Stimulated activated CD8-positive, alpha-beta memory T cell treated with anti-CD3 and anti-CD28 coated beads, Interleukin-2, amount 100 ng/mL, for 1 hour (primary cell): Measurements from ENCODE around the gene MVB12A.

Source experiments
- DNase-seq, 2 donors: peaks; one replicate each; pipeline ENCODE4 v3.0.0-alpha.2; 2020; ENCODE audit warnings: low read depth in 2 of 2

MVB12A gene

DNA sequence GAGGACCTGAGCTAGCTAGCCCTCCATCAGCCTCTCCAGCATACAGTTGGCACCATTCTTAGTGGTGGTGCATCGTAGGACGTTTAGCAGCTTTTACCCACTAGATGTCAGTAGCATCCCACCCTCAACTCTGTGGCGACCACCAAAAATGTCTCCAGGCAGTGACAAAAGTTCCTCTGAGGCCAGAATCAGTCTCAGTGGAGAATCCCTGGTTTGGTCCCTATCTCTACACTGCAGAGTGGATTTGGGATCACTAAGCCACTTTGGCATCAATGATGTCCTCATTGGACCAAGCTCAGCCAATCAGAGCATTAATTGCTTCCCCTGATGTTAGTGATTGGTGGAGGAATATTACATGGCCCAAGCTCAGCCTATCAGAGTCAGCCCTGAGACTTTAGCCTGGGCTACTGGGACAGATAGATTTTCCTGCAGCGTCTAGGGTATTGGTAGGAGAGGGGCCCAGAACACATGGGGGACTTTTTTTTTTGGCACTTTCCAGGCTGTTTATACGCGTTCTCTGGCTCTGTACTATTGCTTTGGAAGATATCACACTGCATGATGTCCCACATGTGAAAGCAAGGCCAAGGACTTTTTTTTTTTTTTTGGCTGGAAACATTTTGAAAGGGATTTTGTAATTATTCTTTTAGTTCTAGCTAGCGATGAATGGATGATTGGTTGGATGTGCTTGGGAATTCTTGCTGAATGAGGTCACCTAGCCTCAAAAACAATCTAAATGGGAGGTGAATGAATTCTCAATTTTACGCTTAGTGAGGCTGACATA, 21.6 kb downstream of the MVB12A start:
- no peak for DNase-seq

DNA sequence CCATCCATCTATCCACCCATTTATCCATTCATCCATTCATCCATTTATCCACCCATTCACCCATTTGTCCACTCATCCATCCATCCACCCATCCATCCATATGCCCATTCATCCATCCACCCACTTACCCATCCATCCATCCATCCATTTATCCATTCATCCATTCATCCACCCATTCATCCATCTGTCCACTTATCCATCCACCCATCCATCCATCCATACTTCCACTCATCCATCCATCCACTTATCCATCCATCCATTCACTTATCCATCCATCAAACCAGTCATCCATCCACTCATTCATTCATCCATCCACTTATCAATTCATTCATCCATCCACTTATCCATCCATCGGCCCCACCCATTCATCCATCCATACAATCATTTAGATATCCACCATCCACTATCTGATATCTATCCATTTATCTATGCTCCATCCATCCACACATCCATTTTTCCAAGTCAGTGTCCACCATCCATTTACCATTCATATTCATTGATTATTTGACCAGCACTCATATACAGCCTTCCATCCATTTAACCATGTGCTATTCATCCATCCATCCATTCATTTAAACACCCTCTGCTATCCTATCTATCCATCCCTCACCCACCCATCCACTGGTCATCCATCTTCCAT, 25.8 kb downstream of the MVB12A start:
- no peak for DNase-seq

DNA sequence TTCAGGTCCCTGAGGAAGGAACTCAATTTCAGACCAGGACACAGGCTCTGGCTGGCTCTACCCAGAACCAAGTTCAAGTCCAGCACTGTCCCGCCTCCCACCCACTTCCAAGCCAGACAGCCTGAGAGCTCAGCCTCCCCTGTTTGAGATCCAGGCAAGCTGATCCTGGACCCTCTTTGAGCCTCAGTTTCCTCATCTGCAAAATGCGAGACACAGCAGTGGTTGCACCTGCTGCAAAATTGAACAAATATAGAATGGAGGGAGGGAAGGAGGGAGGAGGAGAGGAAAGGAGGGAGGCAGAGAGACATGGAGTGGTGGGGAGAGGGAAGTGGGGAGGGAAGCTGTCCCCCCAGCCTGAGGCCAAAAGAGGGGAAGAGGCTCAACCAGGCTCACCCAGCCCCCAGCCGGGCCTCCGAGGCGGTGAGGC, 27.9 kb downstream of the MVB12A start:
- no peak for DNase-seq

GRCh38 chr19:17448131-17448967, 28.5 kb downstream of the MVB12A start, which contains the start of gene TMEM221:
Gene TMEM221 (minus strand): TSS chr19:17448668. CDS start chr19:17448462, 206 bp downstream.
- DNase-seq = peak in 1 of 2 donors; percentile 35

DNA sequence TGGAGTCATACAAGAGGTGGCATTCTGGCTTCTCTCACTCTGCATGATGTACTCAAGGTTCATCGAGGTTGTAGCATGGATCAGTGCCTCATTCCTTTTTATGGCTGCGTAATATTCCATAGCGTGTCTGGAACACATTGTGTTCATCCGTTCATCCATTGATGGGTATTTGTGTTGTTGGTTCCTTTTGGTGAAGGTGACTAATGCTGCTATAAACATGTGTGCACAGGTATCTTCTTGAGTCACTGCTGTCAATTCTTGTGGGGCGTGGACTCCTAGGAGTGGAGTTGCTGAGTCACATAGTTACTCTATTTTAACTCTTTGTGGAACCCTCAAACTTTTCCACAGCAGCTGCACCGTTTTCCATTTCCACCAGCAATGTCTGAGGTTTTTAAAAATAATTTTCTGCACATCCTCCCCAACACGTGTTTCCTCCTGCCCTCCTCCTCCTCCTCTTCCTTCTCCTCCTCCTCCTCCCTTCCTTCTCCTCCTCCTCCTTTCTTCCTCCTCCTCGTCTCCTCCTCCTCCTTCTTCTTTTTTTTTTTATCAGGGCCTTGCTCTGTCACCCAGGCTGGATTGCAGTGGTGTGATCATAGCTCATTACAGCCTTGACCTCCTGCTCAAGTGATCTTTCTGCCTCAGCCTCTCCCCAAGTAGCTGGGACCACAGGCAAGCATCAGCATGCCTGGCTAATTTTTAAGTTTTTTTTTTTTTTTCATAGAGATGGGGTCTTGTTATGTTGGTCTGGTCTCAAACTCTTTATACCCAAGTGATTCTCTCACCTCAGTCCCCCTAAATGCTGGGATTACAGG, 30.6 kb downstream of the MVB12A start:
- no peak for DNase-seq

- no peak for DNase-seq
Measured at GRCh38 chr19:17451820-17452219, 32.0 kb downstream of the MVB12A start.

DNA sequence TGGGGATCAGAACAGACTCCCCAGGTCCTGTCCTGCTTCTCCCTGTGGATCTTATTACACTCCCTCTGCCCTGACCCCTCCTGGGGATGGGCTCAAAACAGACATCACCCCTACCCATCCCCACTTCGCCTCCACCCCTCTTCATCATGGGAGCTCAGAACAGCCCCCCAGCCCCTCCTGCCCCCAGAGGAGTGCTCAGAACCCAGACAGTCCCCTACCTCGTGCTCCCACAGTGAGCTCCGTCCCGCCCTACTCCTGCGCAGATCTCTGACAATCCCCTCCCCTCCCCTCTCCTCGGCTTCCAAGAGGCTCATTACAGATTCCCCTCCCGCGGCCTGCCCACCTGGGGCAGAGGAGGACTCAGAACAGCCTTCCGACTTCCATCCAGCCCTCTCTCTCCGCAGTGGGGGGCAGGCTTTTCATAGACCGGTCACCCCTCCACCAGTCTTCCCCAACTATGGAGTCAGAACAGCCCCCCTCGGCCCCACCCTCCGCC, 34.8 kb downstream of the MVB12A start:
- no peak for DNase-seq

- no peak for DNase-seq
Measured at GRCh38 chr19:17455308-17456123, 35.7 kb downstream of the MVB12A start.

DNA sequence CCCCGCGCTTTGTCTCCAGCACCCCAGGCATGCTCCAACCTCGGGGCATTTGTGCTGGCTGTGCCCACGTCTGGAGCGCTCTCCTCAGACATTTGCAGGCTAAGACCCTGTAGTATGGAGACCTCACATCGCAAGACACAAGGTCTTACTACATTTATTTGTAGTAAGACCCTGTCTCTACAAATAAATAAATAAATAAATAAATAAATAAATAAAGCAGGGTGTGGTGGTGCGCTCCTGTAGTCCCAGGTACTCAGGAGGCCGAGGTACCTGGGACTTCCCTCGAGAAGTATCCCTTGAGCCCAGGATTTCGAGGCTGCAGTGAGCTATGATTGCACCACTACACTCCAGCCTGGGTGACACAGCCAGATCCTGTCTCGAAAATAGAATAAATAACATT, 36.3 kb downstream of the MVB12A start:
- no peak for DNase-seq

GRCh38 chr19:17457616-17458015, 37.8 kb downstream of the MVB12A start:
- no peak for DNase-seq

DNA sequence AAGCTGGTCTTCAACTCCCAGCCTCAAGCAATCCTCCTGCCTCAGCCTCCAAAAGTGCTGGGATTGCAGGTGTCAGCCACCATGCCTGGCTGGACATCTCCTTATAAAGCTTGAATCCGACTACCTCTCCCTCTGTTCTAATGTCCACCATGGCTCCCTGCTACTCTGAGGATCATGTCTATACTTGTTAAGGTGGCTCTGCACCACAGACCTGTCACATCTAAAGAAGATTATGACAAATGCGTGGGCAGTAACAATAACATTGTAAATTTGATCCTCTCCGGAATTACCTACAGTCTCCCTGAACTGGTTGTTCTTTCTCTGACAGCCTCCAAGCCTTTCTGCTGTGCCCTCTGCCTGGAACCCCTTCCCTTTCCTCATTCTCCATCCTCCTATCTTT, 39.1 kb downstream of the MVB12A start:
- DNase-seq = no peak

- no peak for DNase-seq
Measured at GRCh38 chr19:17460372-17461230, 40.8 kb downstream of the MVB12A start, which contains the start of gene NXNL1. Gene NXNL1 (minus strand): TSS chr19:17460926. CDS start chr19:17460869, 57 bp downstream.

- DNase-seq = no peak
Measured at GRCh38 chr19:17466487-17466850, 46.6 kb downstream of the MVB12A start.

DNA sequence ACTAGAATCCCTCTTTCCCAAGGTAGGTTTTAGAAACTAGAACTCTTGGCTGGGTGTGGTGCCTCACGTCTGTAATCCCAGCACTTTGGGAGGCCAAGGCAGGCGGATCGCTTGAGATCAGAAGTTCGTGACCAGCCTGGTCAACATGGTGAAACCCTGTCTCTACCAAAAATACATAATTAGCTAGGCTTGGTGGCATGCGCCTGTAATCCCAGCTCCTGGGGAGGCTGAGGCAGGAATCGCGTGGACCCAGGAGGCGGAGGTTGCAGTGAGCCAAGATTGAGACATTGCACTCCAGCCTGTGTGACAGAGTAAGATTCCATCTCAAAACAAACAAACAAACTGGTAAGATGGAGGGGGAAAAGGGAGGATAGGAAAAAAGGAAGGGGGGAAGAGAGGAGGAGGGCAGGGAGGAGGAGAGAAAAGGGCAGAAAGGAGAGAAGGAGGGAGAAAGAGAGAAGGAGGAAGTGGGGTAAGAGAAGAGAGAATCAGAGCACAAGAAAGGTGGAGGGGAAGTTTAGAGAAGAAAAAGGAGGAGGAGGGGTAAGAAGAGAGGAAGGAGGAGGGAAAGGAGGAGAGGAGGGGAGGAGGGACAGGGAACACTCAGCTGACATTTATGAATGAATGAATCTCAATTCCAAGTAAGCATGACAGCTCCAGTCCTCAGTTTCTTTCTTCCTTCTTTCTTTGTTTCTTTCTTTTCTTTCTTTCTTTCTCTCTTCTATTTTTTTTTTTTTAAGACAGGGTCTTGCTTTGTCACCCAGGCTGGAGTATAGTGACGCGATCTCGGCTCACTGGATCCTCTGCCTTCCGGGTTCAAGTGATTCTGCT, 47.8 kb downstream of the MVB12A start:
- DNase-seq = no peak

GRCh38 chr19:17468302-17469091, 48.6 kb downstream of the MVB12A start:
- no peak for DNase-seq

- DNase-seq = no peak
Measured at GRCh38 chr19:17469092-17469480, 49.2 kb downstream of the MVB12A start.

DNA sequence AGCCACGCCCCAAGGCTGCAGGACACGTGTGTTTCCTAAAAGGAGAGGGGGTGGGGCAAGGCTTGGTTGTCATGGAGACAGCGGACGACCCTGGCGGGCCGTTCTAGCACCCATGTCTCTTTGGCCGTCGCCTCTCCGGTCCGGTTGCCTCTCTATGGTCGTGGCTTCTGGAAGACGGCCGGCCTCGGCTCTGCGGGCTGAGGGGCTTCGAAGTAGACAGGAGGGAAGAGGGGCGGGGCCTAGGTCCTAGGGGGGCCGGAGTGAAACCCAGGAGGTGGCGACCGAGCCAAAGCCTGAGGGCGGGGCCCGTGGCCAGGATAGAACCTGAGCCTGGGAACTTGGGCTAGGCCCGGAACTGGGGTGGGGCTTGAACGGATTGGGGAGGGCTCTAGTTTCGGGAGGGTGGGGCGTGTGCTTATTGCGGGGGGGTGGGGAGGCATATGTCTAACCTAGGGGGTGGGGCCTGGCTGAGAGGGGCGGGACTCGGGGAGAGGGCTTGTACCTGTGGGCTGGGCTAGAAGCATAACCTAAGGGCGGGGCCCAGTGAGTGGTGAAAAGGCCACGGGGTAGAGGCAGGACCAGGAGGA, 49.7 kb downstream of the MVB12A start:
- peak; percentile 84 to 91 for DNase-seq
